GM13976 (cell line): ENCODE data around the gene LRMDA.

Source experiments
- DNase-seq: peaks from one replicate; pipeline ENCODE4 v3.0.0; 2012; ENCODE audit warnings: low spot score
- CTCF ChIP-seq: IDR thresholded peaks from 2 replicates; pipeline ENCODE4 v1.5.1; 2012; ENCODE audit warnings: borderline replicate concordance, mild to moderate bottlenecking; ENCODE audit not compliant: insufficient read depth; ENCODE audit errors: extremely low read depth, missing control alignments, control extremely low read depth
- in situ Hi-C: fragments of 300-500 bp; cut with MboI; formaldehyde crosslinking; loops from one replicate; pipeline ENCODE4 v1.12.0; 2022; ENCODE audit warnings: low sequenced_read_pairs, mixed read lengths, inconsistent platforms; ENCODE audit not compliant: unreplicated experiment

Gene LRMDA

DNA sequence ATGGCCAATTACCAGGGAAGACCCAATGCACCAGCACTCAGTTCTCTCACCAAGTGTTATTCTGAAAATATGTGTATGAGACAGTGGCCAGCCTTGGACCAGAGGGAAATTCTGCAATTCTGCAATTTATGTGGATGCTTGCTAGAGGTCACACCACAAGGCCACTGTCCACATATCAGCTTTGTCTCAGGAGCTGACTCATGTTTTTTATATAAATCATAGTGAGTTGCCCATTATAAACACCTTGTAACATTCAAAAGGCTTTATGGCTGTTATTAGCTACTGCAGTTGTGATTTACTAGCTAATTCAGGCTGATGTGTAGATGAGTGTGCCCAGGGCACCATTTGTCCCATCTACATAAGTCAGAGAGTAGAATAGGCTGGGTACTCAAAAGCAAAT, 649.0 kb downstream of the LRMDA start:
- no peak for DNase-seq
- in situ Hi-C loops: no loop called here
- TF ChIP-seq CTCF: no peak

GRCh38 chr10:76080991-76081390, 649.6 kb downstream of the LRMDA start:
- in situ Hi-C loops: no loop called here
- no peak for DNase-seq
- no peak for TF ChIP-seq CTCF

DNA sequence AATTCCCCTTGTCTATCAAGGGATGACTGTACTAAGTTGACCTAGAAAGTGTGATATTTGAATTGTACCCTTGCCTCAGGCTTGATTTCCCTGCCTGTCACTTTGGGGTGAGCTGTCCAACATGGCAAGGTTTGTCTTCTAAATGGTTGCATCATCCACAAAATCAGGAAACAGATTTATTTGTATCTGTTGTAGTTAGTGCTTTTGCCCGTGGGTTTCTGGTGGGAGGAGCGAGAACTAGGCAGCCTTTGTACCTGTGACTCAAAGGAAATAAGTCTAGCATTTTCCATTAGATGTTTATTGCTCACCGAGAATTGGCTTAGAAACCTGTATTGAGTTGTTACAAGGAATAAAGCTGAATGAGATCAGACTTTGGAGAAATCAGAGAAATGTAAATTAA, 650.8 kb downstream of the LRMDA start:
- DNase-seq: no peak
- no peak for TF ChIP-seq CTCF
- in situ Hi-C loops: no loop called here

DNA sequence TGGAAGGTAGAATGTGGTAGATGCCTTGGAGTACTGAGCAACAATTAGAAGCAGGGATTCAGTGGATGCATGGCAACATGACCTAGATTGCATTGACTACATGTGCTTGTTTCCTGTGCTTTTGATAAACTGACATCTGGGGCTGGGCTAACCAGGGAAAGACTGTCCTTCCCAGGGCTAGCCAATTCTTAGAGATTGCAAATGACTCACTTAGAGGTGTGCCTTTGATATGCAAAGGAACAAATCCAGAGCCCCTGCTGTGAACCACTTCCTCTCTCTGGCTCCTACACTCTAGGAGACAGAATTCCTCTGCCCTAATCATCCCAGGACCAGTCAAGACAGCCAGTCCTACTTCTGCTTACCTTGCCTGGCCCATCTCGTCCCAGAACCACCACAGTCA, 651.5 kb downstream of the LRMDA start:
- no peak for TF ChIP-seq CTCF
- in situ Hi-C loops: no loop called here
- no peak for DNase-seq

DNA sequence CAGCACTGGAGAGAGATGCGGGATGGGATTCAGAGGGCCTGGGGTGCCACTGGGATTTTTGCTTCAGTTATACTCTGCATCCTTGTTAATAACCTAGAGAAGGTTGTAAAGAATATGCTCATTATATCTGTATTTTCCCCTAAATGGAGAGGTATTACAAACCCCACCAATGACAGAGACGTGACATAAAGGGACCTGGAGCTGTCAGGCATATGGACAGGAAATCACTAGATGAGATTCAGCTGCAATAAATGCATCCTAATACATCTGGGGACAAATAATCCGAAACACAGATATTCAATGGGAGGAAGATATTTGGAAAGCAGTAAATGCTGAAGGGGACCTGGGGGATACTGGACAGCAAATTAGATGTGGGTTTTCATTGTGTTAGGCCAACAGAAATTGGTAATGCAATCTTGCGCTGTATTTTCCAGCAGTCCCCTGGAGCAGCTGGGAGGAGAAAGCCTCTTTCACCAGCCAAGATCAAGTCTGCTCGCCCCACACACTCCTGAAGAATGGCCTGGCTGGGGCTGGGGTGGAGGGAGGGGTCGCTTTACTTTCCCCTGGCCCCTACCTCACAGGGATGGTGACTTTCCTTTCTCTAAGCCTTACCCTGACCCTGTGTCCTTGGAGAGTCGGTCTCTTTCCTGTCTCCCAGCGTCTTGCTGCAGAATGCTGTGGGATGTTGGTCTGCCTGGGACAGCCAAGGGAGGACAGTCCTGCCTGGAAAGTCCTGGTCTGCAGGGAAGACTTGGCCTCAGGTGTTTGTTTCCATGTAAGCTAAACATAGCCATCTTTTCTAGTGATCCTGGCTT, 653.8 kb downstream of the LRMDA start:
- no peak for DNase-seq
- in situ Hi-C loops: no loop called here
- no peak for TF ChIP-seq CTCF

DNA sequence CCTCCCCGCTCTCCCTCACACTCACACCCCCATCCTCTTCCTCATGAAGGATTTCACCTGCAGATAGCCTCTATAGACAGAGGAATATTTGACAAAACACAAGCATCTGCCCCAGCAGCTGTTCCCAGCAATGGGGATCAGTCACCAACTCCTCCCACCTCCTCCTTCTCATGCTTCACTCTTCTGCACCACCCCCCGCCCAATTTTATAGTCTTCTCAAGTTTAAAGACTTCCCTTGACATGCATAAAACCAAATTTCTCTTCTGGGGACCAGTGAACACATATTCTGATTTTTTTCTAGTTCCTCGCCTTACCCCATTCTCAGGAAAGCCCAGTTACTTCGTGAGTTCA, 654.4 kb downstream of the LRMDA start:
- in situ Hi-C loops: no loop called here
- TF ChIP-seq CTCF: no peak
- DNase-seq: no peak

DNA sequence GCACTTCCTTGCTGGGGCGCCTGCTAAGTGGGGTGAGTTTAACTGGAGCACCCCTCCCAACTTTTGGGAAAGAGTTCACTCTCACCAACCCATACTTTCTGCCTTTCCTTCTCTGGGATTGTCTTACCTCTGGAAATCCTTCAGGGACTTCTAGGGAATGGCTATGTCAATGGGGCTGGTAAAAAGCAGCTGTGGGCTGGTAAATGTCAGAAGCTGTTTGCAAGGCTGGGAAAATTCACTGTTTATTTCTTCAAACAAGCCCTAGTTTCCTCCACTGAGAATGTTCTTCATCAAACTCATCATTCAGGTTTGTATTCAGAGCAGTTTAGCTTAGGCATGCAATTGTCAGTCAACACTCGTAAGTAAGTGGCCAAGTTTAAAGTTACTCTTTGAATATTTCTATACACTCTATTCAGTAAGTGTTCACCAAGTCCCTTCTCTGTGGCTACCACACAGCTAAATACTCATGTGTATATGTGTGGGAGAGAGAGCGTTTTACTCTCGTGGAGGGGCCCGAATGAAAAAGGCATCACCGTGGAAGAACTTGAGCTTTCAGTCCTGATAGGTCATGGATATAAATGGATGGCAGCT, 654.8 kb downstream of the LRMDA start:
- DNase-seq: no peak
- in situ Hi-C loops: no loop called here
- no peak for TF ChIP-seq CTCF
